K562 (cell line): ENCODE measurements around the gene SCYL1. TPM values are rescaled to one million over a fixed set of nuclear protein-coding genes. Genes with fewer than 3 reads are reported as not detected.
A peak's percentile ranks its signal among the peaks of the same experiment; 100 is the strongest.

Experiments
- ATF1 ChIP-seq, 2 experiments: fragments of 450-650 bp in 1 of 2; IDR thresholded peaks; 2 replicates each; pipeline ENCODE4 v1.6.1; 2016; ENCODE audit warnings: missing compliant biosample characterization in 1 of 2, missing genetic modification characterization in 1 of 2
- BRCA1 ChIP-seq, 2 experiments: fragments of 450-650 bp in 1 of 2; sonication (generic) in 1 of 2; formaldehyde crosslinking in 1 of 2; IDR thresholded peaks; 2 replicates each; pipeline versions ENCODE4 v1.5.0 to v1.6.1; 2017 to 2020; ENCODE audit warnings: mild to moderate bottlenecking in 1 of 2, missing genetic modification reagents in 1 of 2
- CGGBP1 ChIP-seq: fragments of 250-450 bp; sonication (Bioruptor Pico); IDR thresholded peaks from 2 replicates; pipeline ENCODE4 v1.9.0; 2021; ENCODE audit warnings: mild to moderate bottlenecking
- CREB3 ChIP-seq: fragments of 450-650 bp; conservative IDR thresholded peaks from 2 replicates; pipeline ENCODE4 v1.6.1; 2016; ENCODE audit warnings: missing genetic modification characterization, low read depth, mild to moderate bottlenecking, missing compliant biosample characterization, moderate library complexity
- FOXA1 ChIP-seq: fragments of 450-650 bp; IDR thresholded peaks from 2 replicates; pipeline ENCODE4 v1.6.1; 2016; ENCODE audit warnings: mild to moderate bottlenecking, borderline replicate concordance
- FUS ChIP-seq: fragments of 200-400 bp; formaldehyde crosslinking; optimal IDR thresholded peaks from 2 replicates; pipeline ENCODE3; 2017; ENCODE audit warnings: low read depth, low read length
- GATAD2B ChIP-seq: fragments of 450-650 bp; IDR thresholded peaks from 2 replicates; pipeline ENCODE4 v1.6.1; 2017; ENCODE audit warnings: mild to moderate bottlenecking, borderline replicate concordance
- HDAC2 ChIP-seq: fragments of 450-650 bp; IDR thresholded peaks from 2 replicates; pipeline ENCODE4 v1.6.1; 2016; ENCODE audit warnings: mild to moderate bottlenecking
- REST ChIP-seq, 2 experiments: fragments of 450-650 bp; formaldehyde crosslinking in 1 of 2; IDR thresholded peaks; 2 replicates each; pipeline versions ENCODE4 v1.4.0 to v1.6.1; 2014 to 2020; ENCODE audit warnings: mild to moderate bottlenecking in 2 of 2, borderline replicate concordance in 1 of 2, low read depth in 1 of 2
- SNAPC5 ChIP-seq: fragments of 250-450 bp; sonication (Bioruptor Pico); IDR thresholded peaks from 2 replicates; pipeline ENCODE4 v1.8.0; 2021; ENCODE audit warnings: moderate library complexity, mild to moderate bottlenecking, inconsistent platforms
- TFAP4 ChIP-seq: sonication (generic); formaldehyde crosslinking; IDR thresholded peaks from 2 replicates; pipeline ENCODE4 v1.8.0; 2022; ENCODE audit warnings: missing genetic modification reagents, mild to moderate bottlenecking, moderate library complexity, borderline replicate concordance
- VEZF1 ChIP-seq: fragments of 200-800 bp; sonication (Bioruptor generic); IDR thresholded peaks from 2 replicates; pipeline ENCODE4 v1.6.1; 2017; ENCODE audit warnings: missing genetic modification characterization, missing compliant biosample characterization
- ZFX ChIP-seq: sonication (generic); formaldehyde crosslinking; IDR thresholded peaks from 2 replicates; pipeline ENCODE4 v1.8.0; 2022; ENCODE audit warnings: mild to moderate bottlenecking, missing genetic modification reagents, moderate library complexity
- ZNF253 ChIP-seq: fragments of 250-450 bp; sonication (Bioruptor Pico); conservative IDR thresholded peaks from 2 replicates; pipeline ENCODE4 v1.6.1; 2021; ENCODE audit warnings: mild to moderate bottlenecking
- polyA plus RNA-seq, 8 experiments: library from polyadenylated mRNA; depleted of rRNA in 4 of 8; stranded (reverse) in 5 of 8; unstranded in 3 of 8; fragments of >200 nt; fragmentation: Nextera tagmentation in 2 of 8; fragmentation: Illumina TruSeq in 1 of 8; extraction: Ambion mirVana in 2 of 8; extraction: Trizol in 1 of 8; gene quantifications; 2 replicates each; pipeline versions ENCODE4 v1.2.1 to v1.2.3, GENCODE V29; 2011 to 2014; ENCODE audit warnings: inconsistent platforms in 1 of 8, missing spikeins in 1 of 8
- total RNA-seq, 7 experiments: library from RNA; depleted of rRNA in 6 of 7; stranded (reverse); fragments of >200 nt in 6 of 7; fragmentation: Illumina TruSeq in 2 of 7; extraction: Trizol in 2 of 7; gene quantifications; 2 replicates each; pipeline versions ENCODE4 v1.2.1 to v1.2.3, GENCODE V29; 2011 to 2021; ENCODE audit warnings: low replicate concordance in 1 of 7

Gene SCYL1
- total and polyA plus RNA-seq, 9 of the 15 experiments (the other 6 are each of a cell fraction or from before 2014, with no cell fraction given): 1.9 to 145 (median 57.6) TPM

GRCh38 chr11:65491614-65492386 lies 33.1 kb upstream of the SCYL1 start (continued):
- TF ChIP-seq HDAC2 (no peak), ZFX (CRISPR knock-in tag) (peak; percentile 29; the same call in 1 of the 2 replicates), CGGBP1 (CRISPR knock-in tag) (no peak), BRCA1 (IDR thresholded peaks at IDR 0.05) (no peak), BRCA1 (CRISPR knock-in tag; IDR thresholded peaks at IDR 0.05) (no peak), CREB3 (tag) (0 out of 2 replicates have a peak, but pooled peaks have one; percentile 31), VEZF1 (CRISPR knock-in tag) (no peak; the same call in 1 of the 2 replicates), ZNF253 (no peak), TFAP4 (CRISPR knock-in tag) (peak; percentile 24; the same call in 1 of the 2 replicates), ATF1 (CRISPR knock-in tag; IDR thresholded peaks at IDR 0.05) (no peak), ATF1 (tag; IDR thresholded peaks at IDR 0.05) (0 out of 2 replicates have a peak, but pooled peaks have one; percentile 10), GATAD2B (no peak), FOXA1 (no peak), FUS (no peak), REST (IDR thresholded peaks at IDR 0.05; ENCODE audit: borderline replicate concordance) (no peak), REST (CRISPR knock-in tag; IDR thresholded peaks at IDR 0.05; ENCODE audit: low read depth) (no peak), SNAPC5 (CRISPR knock-in tag) (no peak)
